NCI-H2081 (cell line): ENCODE results near the gene SETBP1.

Experiments
- DNase-seq, 2 experiments: peaks; one replicate each; lab custom pipeline; 2025; lab: John Stamatoyannopoulos, UW

The SETBP1 gene

DNA sequence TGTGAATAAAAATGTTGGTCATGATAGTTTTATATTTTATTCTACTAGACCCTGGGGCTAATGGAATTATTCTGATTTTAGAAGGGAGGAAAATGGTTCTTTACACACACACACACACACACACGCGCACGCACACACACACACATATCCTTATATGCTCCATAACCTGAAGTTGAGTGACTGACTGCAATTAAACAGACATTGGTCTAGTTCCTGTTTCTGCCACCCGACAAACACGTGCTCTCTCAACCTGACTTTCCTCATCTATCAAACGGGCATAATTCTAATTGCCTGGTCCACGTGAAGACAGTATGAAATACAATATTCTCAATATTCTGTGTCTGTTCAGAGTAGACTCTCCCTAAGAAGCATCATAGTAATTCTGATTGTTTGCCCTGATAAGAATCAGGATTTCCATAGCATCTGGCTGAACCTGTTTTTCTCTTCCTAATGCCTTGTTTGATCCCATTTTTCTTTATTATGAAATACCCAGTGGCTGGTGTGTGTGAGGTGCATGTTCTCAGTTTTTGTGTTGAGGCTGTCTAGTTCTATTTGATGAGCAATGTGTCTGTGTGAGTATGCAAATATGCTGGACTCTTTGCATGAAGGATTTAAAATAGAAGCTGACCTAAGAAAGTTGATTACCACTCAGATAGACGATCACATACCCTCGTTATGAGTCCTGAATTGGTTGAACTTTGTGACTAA is 51.0 kb downstream of the SETBP1 start:
- no peak for DNase-seq

DNA sequence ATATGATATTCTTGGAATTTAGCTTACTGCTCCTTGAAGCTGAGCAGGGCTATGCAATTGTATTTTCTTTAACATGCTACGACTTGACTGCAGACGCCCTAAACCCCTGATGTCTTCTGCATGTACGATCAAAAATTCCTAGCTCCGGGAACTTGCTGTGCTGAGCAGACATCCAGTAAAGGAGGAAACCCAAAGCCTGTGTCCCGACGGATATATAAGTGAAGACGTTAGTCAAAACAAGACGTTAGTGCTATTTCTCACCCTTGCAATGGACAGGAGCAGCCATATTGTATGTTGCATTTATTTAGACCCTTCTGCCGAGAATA is 51.5 kb downstream of the SETBP1 start:
- DNase-seq: no peak

DNA sequence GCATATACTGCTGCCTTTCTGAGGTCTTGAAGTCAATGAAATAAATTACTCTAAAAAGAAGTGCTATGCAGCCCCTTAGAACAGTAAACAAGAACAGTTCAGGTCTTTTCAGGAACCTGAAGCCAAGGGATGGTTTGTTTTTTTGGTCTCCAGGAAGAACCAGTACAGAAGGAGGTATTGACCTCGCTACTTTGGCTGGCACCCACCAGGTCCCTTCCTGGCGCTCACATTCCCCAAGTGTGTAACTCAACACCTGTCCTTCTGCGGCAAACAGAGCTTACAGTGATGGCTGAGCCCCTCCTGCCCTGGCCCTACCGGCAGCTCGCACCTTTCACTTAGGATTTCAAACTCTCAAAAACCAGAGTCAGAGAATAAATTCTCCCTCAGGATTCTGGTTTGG is 51.9 kb downstream of the SETBP1 start:
- peak; percentile 5 to 27 for DNase-seq

DNA sequence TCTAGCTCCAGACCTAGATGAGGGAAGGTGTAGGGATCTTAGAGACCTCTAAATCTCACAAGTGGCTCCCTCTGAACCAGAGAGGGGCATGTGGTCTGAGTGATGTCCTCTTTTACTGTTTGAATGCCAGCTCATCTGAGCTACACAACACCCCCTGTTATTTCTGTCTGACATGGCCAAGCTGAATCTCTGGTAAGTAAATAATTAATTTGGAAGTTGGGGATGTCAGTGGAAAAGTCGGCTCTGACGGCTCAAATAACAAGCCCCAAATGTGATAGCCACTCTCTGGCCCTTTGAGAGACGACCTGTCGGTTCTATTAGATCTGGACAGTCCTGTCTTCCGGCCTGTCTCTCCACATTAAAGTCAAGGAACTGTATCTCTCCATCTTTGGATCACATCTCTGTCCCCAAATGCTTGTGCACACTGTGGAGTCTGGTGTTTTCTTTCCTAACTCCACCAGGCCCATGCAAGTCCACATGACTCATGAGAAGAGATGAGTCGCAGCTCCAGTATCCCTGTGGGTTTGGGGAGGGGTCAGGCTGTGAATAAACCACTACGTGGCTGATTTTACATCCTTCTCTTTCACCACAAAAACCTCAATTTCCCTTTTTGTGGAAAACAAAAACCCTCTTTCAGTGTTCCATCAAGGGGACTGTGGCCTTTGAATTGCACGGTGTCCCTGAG is 52.5 kb downstream of the SETBP1 start:
- DNase-seq: no peak

DNA sequence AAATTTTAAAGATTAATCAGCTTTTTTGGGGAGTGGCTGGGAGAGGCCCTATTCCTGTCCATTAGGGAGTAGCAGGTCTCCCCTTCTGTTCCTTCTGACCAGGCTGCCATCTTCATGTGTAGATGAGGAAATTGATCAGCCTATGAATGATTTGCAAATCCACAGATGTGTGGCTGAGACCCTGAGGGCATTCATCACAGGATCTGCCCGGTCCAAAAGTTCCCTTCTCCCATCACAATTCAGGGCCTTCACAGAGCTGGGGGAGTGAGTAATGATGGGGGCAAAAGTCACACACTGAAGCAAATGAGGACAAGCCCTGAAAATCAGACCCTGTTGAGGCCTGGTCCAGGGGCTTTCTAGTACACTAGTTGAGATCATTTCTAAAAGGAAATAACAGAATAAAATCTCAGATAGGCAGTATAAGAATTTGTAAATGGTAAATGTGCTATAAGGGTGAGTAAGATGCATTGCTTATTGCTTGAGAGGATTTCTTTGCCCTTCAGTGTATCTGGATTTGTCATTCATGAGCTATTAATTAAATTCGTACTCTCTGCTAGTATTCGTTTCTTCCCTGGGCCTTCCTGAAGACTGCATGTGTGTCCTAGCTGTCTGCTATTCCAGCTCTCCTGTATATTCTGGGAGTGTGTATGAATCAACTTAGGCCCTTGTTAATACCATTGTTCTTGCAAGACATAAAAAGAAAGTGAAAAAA is 53.2 kb downstream of the SETBP1 start:
- DNase-seq: no peak

DNA sequence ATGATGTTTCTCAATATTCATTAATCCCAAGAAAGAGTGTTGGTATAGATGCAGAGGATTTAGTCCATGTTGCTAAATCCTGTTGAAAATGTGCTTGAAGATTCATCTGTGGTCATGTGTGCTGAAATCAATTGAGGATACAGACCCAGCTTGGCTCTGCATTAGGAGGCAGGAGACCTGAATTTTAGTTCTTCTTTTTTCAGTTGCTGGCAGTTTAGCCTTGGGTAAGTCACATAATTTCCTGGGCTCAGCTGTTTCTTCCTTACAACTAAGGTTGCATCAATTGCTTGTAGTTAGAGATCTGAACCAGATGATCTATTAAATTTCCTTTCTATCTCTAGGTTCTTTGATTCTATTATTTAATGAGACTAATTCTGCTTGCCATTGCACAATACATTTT is 54.4 kb downstream of the SETBP1 start:
- no peak for DNase-seq

DNA sequence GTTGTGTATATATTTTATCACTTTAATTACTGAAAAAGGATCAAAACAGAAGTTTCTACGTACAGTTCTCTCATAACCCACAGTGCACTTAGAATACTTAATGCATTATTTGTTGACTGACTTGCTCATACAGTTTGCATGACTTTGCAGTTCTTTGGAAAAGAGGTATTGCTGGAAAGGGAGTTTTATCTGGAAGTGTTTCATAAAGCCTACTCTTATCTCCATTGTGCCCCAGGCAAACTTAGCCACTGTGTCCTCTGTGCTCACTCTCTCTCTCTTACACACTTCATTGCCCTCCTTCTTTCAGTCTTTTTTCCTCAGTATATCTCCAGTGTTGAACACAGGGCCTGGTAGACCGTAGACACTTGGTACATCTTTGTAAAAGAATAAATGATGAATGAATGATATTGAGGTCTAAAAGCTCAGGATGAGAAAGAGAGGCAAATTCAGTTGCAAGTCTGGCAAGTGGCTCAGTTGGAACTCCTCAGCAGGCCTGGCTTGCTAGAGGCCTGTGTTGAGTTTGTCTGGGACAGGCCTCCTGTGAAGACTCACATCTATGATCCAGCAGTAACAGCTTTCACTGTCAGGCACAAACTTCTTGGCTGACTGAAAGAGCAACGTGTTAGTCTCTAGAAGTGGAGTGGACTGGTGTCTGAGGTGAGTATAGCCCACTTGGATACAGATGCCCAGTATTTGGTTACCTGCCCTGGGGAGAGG is 56.1 kb downstream of the SETBP1 start:
- DNase-seq: no peak

DNA sequence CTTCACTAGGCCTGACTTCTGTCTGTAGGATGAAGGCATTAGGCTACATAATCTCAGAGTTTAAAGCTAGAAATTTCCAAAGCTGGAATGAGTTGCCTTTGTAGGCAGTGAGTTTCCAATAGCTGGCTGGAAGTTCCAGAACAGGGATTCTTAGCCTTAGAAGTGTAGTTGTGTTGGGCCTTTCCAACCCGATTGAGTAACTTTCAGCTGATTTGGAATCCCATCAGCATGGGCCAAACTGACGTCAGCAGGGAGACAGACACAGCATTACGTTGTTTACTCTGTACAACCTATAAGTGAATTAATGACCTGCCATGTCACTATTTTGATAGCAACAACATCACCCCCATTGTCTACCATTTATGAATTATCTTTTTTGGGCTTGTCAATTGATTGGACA is 56.9 kb downstream of the SETBP1 start:
- no peak for DNase-seq

DNA sequence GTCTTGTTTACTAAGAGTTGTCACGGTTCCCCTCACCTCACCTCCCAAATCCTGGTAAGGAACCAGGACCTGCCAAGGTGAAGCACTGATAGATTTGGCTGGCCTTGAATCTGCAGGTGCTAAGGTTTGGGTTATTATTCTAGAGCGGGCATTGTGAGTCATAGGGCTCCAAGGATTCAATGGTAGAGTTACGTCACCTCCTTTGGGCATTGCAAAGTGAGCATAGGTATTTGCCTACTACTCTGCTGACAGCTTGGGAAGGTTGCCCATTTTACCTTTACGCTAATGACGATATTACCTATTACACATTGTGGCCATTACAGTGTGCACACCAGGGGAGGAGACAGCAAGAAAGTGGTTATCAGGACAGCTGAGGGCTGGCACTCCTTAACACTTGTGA is 59.3 kb downstream of the SETBP1 start:
- peak in 1 of 2 experiments; percentile 21 for DNase-seq

DNA sequence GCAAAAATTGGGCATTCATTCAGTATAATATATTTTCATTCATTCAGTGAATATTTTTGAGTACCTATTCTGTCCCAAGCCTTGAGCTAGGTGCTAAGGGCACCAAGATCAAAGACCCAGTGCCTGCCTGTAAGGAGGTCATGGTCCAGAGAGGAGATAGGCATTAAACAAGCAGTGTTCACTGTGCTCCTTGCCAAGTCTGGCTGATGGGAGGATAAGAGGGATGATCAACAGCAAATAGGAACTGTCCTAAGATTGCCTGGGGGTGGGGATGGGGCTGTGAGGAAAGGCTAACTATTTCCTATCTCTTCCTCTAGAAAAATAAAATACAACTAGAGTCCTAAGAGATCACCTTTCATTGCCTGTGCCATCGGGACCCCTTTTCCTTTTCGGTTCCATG is 60.4 kb downstream of the SETBP1 start:
- DNase-seq: no peak

DNA sequence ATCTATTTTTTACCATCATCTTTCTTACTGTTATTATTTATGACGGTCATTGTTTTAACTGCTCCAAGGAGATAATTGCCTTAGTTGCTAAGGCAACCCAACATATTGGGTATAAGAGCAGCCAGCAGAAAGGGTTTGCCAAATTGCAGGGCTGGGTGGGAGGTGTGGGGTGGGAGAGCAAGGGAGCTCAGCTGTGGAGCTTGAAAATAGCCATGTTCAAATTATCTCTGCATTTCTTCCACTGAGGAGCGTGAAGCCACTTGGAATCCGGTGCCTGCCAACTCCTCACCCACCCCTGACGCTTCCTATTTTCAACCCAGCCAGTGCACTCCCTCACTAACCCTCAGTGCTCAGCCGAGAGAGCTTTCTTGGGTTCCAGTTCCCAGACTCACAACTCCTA is 60.8 kb downstream of the SETBP1 start:
- DNase-seq: peak; percentile 18 to 47

DNA sequence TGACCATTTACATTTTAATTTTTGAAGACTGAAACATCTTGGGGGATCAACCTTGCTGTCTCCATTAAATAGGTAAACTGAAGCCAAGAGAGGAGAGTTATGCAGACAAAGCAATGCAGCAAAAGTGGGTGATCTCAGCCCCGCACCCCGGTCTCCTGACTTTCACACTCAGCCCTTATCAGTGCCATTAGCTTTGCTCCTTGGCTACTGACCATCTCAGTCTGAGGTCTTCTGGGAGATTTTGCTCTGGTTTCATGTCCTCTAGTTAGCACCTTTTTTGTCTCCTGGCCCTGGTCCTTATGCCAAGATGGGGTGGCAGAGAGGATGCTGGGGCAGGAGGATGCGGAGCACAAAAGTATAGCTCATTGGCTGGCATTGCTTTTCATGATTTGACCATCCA is 61.4 kb downstream of the SETBP1 start:
- DNase-seq: no peak

DNA sequence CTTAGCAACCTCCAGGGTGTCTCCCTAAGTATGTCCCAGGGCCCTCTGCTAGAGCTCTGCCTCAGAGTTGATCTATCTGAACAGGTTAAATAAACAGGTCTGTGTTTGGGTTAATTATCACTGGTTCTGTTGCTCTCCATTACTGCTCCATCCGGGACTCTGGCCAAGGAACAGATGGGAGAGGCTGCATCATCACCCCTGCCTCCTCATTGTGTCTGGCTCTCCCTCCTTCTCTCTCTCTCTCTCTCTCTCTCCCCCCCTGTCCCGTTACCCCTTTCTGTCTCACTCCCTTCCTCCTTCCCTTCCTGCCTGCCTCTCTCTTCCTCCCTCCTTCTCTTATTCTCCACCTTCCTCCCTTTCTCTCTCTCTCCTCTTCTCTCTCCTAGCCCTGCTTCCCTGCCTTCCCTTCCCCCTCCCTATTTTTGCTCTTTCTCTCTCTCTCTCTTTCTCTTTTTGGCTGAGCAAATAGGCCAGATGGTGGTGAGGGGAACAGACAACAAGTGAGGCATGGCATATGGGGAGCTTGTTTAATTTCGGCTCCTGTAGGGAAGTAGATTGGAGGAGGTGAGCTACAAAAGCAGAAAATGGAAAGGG is 62.1 kb downstream of the SETBP1 start:
- DNase-seq: peak; percentile 90 to 96

DNA sequence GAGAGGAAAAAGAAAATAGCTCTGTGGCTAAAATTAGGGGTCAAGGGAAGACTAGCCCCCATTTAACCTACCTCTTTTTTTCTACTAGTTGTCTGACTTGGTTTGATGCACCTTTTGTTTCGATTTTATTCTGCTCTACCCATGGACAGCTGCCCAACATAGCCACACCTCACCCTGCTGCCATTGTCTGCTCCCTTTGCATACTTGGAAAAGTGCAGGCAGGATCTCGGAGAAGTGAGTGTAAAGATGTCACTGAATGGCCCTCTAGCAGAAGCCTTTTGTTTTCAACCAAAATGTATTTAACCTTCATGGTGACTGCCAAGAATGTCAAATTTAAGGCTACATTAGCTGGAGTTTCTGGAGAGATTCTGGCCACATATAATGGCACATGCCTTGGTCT is 62.9 kb downstream of the SETBP1 start:
- peak in 1 of 2 experiments; percentile 19 for DNase-seq

DNA sequence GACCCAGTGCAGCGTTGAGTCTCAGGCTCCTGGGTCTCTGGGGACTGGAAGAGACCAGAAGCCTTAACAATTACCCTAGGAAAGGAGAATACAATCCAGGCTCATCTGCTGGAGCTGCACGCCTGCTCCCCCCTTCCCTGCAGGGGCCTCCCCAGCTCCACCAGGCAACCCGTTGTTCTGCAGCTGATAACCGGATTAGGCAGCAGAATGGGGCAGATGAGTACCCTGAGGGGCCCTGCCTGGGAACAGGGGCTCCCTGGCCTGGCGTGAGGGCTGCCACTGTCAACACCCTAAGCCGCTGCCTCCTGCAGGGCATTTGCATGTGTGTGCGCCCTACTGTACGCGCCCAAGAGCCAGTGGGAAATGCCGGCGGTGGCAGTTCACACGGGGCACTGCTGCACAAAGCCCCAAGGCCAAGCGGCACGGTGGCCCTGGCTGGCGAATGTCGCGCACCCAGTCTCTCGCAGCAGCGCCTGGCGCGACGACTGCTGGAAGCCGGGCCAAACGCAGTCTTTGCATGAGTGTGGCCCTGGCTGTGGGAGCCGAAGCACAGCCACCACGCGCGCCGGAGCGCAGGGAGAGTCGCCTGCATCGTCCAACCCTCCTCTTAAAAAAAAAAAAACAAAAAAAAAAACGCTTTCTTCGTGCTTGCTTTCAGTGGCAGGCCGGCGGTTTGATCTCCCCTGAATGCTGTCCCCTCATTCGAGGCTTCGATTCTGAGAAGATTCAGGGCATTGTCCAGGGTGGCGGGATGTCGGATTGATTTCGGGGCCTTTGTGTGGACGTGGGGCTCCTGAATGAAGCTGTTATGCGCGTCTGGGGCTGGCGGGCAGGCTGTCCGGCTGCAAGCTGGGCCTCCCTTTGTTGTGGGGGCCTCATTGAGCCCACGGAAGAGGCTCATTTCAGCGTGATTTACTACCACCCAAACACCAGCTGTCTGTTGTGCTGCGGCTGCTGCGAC is 63.8 kb downstream of the SETBP1 start:
- DNase-seq: peak in 1 of 2 experiments; percentile 8

DNA sequence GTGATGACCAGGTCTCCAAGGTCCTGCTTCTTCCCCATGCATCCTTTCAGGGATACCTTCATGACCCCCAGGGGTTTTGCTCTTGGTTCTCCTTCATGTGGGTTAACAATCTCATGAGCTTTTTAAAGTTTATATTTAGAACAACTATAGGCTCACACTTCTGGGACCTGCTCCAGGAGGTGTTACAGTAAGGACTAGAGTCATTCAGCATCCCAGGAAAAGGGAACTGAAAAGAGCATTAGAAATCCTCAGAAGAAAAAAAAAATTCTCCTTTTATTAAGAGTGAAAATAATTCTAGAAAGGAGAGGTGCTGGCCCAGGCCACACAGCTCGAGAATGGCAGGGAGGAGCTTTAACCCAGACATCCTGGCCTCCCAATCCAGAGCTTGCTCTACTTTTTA is 66.5 kb downstream of the SETBP1 start:
- no peak for DNase-seq

DNA sequence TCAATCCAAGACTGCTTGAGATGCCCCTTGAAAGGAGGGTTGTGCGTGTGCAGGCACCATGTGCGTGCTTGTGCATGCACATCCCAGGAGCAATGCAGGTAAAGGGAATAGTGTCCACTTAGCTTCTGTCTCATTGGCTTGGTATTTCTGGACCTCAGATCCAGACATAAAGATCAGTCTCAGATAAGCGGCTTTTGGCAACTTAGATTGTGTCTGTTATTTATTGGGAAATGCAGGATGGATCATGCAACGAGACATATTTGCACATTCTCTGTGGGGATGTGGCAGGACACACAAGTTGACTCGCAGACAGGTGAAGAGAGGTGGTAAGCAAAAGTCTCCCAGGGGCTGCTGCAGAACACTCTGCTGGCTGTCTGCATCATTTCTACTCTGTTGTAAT is 67.9 kb downstream of the SETBP1 start:
- no peak for DNase-seq

DNA sequence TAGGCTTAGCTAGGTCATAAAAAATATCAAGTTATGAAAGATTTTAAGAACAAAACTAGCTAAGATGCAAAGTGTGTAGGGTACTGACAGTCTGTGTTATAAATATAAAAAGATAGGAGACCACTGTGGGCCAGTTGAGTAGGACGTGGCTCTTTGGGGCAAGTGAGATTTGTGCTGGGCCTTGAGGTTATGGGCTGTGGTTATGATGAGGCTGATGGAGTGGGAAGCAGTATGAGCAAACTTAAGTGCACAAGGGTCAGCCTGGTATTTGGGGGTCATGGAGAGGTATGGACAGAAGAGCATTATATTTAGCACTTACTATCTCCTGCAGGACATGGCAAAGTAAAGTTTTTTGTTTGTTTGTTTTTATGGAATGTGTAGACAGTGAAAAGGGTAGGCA is 70.1 kb downstream of the SETBP1 start:
- DNase-seq: no peak

DNA sequence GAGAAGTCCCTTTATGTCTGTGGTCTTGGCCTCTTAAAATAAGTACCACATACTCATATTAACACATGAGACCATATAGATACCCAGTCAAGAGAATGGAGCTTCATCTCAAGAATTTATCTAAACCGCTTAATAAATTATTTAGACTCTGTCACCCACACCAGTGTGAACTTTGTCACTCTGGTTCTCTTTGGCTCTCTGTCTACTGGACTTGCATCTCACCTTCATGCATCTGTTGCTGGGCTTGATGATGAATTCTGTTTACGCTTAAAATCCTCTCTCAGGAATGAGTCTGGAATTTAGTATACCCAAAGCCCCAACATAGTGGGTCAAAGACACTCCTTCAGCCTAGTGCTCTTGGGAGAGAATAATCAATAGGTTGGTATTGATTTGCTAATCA is 73.9 kb downstream of the SETBP1 start:
- no peak for DNase-seq

DNA sequence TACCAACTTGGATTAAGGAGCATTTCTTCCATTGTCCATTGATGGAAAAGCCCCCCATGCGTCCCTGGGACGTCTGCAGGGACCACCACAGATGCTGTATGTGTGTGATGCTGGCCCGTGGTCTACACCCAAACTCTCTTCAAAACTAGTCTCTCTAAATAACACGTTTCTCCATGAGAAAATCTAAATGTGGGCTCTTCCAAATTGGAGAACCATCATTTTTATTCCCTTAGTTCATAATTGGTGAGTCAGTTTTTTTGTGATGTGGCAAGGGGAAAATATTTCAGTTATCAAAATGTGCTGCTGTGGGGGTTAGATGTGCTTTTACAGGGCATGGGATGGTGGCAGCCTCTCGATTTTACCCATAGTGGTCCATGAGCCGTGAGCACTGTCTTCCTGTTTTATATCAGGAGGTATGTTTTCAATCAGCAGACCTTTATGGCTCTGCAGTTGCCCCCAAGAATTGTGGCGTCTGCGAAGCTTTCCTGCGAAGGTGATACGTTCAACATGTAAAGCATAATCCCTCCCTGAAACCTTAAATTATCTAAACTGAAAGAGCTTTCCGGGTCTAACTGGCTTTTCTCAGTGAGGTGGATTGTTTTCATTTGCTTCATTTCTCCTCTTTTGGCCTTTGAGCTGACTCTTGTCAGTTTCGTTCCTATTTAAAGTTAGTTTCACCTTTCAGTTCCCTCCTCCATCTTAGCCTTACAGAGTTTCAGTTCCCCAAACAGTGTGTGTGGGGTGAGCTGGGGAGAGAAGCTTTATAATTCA is 78.4 kb downstream of the SETBP1 start:
- no peak for DNase-seq
